Spleen (tissue), 7 donors: ENCODE measurements around the gene RAI2.

Experiments
- POLR2A ChIP-seq, 3 donors: fragments of 450-650 bp; IDR thresholded peaks; one replicate each; pipeline ENCODE4 v1.5.1; 2017; ENCODE audit warnings: antibody characterized with exemption in 3 of 3, mild to moderate bottlenecking in 1 of 3
- TF ChIP-seq, protein P1 (sequence below), 11 experiments: fragments of 200-600 bp in 7 of 11; fragments of 450-650 bp in 4 of 11; sonication (generic) in 4 of 11; IDR thresholded peaks in 8 of 11; conservative IDR thresholded peaks in 3 of 11; 1 replicate in 7 of 11; 2 replicates in 4 of 11; pipeline versions ENCODE4 v1.4.0 to v1.8.0; 2016 to 2021; ENCODE audit warnings: antibody characterized with exemption in 11 of 11, inconsistent platforms in 4 of 11, mild to moderate bottlenecking in 1 of 11
- donor health status: DM: no; HTN: no; CAD: no; lungs with moderate emphysema.
- donor health status: DM: no; HTN: no; CAD: no.
- donor health status: DM: no; HTN: no; CAD: no.

DNA sequence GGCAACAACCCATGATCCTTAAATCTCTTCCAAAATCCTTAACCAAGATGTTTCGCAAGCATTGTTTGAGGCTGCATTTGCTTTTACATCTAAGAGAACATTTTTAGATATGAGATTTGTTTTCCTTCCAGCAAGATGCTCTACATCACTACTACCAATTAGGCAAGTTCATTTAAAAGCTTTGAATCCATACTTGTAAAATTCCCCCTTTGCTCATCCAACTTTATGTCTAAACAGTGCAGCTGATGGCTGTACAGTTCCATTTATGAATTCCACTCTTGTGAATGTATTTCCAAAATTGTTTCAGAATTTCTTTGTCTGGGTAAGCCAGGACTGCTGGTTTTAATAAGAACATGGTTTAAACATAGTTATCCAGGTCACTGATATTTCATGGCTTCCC lies 31.5 kb downstream of the RAI2 start:
- TF ChIP-seq POLR2A (IDR thresholded peaks at IDR 0.05): no peak
- TF ChIP-seq, protein P1, sequence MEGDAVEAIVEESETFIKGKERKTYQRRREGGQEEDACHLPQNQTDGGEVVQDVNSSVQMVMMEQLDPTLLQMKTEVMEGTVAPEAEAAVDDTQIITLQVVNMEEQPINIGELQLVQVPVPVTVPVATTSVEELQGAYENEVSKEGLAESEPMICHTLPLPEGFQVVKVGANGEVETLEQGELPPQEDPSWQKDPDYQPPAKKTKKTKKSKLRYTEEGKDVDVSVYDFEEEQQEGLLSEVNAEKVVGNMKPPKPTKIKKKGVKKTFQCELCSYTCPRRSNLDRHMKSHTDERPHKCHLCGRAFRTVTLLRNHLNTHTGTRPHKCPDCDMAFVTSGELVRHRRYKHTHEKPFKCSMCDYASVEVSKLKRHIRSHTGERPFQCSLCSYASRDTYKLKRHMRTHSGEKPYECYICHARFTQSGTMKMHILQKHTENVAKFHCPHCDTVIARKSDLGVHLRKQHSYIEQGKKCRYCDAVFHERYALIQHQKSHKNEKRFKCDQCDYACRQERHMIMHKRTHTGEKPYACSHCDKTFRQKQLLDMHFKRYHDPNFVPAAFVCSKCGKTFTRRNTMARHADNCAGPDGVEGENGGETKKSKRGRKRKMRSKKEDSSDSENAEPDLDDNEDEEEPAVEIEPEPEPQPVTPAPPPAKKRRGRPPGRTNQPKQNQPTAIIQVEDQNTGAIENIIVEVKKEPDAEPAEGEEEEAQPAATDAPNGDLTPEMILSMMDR (IDR thresholded peaks at IDR 0.05 in 8 of 11, conservative IDR thresholded peaks at IDR 0.05 in 3 of 11): no peak
